ENCODE measurements around the gene TMEM150B. TPM values are rescaled to one million over a fixed set of nuclear protein-coding genes. Genes with fewer than 3 reads are reported as not detected.
A peak's percentile ranks its signal among the peaks of the same experiment; 100 is the strongest.

The TMEM150B gene
- total and polyA plus RNA-seq, 2 donors (not counting 1 experiment from before 2014, with no cell fraction given): not detected

- H4K20me1 ChIP-seq (ENCODE audit: control insufficient read depth, extremely low read depth, insufficient read depth, low read length): no peaks in the 10 kb centered on the region
Measured at GRCh38 chr19:55284405-55285058, 40.6 kb downstream of the TMEM150B start.

DNA sequence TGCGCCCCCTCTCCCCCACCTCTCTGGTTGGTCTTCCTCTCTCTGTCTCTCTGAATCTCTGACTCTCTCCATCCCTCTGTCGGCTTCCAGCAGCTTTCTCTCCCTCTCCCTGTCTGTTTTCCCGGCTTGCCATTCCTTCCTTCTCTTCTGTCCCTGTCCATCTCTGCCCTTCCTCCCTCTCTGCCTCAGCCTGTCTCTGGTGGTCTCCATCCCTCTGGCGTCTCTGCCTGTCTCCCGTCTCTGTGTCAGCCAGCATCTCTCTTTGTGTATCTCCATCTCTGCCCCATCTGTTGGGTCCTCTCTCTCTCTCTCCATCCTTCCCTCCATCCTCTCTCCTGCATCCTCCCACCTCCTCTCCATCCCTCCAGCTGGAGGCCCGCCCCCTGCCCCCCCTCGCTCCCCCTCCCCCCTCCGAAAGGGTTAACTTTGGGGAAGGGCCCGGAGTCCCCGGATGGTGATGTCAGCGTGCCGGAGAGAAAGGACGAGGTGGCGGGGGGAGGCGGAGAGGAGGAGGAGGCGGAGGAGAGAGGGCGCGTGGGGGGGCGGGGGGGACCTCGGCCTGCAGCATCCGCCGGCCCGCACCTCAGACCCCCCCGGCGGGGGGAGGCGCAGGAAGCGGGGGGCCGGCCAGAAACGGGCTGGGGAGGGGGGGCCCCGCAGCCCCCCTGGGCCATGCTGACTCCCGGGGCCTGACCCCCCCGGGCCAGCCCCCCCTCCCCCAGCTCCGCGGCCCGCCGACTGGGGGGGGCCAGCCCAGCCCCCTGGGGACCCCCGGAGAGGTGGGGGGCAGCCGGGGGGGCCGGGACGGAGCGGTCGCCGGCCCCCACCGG lies 41.4 kb downstream of the TMEM150B start, which contains the start of gene BRSK1:
Gene BRSK1, plus strand, starts transcription at position 450 of the 830 bp plus-strand sequence. CDS start 446 bp downstream, outside the sequence.
- Histone ChIP-seq H3K9ac (ENCODE audit: insufficient read depth, low read length) (peak within 1 kb of the TSS; percentile 23), H3K4me3 (replicated peaks in 1 of 4; ENCODE audit: control extremely low read depth in 1 of 4, insufficient read depth in 1 of 4, low read depth in 3 of 4, low read length in 4 of 4) (peak within 1 kb of the TSS; percentile 29 to 52 (median 42)), H3K9me3 (ENCODE audit: control insufficient read depth, insufficient read depth, low read depth, low read length) (no peaks in the 10 kb centered on the region), H3K4me2 (ENCODE audit: extremely low read depth, insufficient read depth, low read length) (peak within 1 kb of the TSS; percentile 80), H3K27me3 (ENCODE audit: control insufficient read depth, insufficient read depth, low read length) (no peaks in the 10 kb centered on the region), H3K36me3 (ENCODE audit: control insufficient read depth, insufficient read depth, low read length) (no peaks in the 10 kb centered on the region), H2AFZ (ENCODE audit: low read length) (peak within 1 kb of the TSS; percentile 76), H3K27ac (ENCODE audit: insufficient read depth, low read length) (no peak within 1 kb of the TSS), H3K79me2 (ENCODE audit: control insufficient read depth, insufficient read depth, low read length) (no peaks in the 10 kb centered on the region), H4K20me1 (ENCODE audit: control insufficient read depth, extremely low read depth, insufficient read depth, low read length) (no peaks in the 10 kb centered on the region), H3K4me1 (ENCODE audit: control insufficient read depth, extremely low read depth, insufficient read depth, low read length) (peaks cover 3% of the 10 kb centered on the region)
- TF ChIP-seq CTCF (conservative IDR thresholded peaks at IDR 0.05 in 1 of 2, IDR thresholded peaks at IDR 0.05 in 1 of 2; ENCODE audit: low read depth in 1 of 2, low read length in 2 of 2) (no peak), EZH2 (IDR thresholded peaks at IDR 0.05; ENCODE audit: low read length, missing control alignments) (no peak)
- DNase-seq (ENCODE audit: low read depth in 2 of 2): peak; percentile 62 to 65

More at GRCh38 chr19:55284405-55285058, 40.6 kb downstream of the TMEM150B start:
- Histone ChIP-seq H3K4me3 (replicated peaks in 1 of 4; ENCODE audit: control extremely low read depth in 1 of 4, insufficient read depth in 1 of 4, low read depth in 3 of 4, low read length in 4 of 4) (peak overlapping the region; percentile 29 to 52 (median 42)), H3K27me3 (ENCODE audit: control insufficient read depth, insufficient read depth, low read length) (no peaks in the 10 kb centered on the region), H3K4me2 (ENCODE audit: extremely low read depth, insufficient read depth, low read length) (peak overlapping the region; percentile 80), H3K36me3 (ENCODE audit: control insufficient read depth, insufficient read depth, low read length) (peaks cover 5% of the 10 kb centered on the region), H3K27ac (ENCODE audit: insufficient read depth, low read length) (no peak overlapping the region), H3K9me3 (ENCODE audit: control insufficient read depth, insufficient read depth, low read depth, low read length) (no peaks in the 10 kb centered on the region), H3K9ac (ENCODE audit: insufficient read depth, low read length) (peak overlapping the region; percentile 23), H3K79me2 (ENCODE audit: control insufficient read depth, insufficient read depth, low read length) (no peaks in the 10 kb centered on the region), H3K4me1 (ENCODE audit: control insufficient read depth, extremely low read depth, insufficient read depth, low read length) (peaks cover 3% of the 10 kb centered on the region), H2AFZ (ENCODE audit: low read length) (no peak overlapping the region)
- TF ChIP-seq EZH2 (IDR thresholded peaks at IDR 0.05; ENCODE audit: low read length, missing control alignments) (no peak), CTCF (conservative IDR thresholded peaks at IDR 0.05 in 1 of 2, IDR thresholded peaks at IDR 0.05 in 1 of 2; ENCODE audit: low read depth in 1 of 2, low read length in 2 of 2) (no peak)
- no peak for DNase-seq (ENCODE audit: low read depth in 2 of 2)

Data from fibroblast of lung (primary cell).